ENCODE measurements around the gene FAM177A1.

Gene FAM177A1

GRCh38 chr14:35046048-35046750, at the start of gene FAM177A1:
Gene FAM177A1, plus strand, starts transcription at chr14:35046272. Its CDS starts 192 bp downstream, at chr14:35046464.
- H3K9me3 ChIP-seq (ENCODE audit: insufficient read depth, low read length, severe bottlenecking): no peaks in the 10 kb centered on the region
- H3K4me3 ChIP-seq (ENCODE audit: low read depth in 1 of 2, low read length in 2 of 2): peak within 1 kb of the TSS; percentile 79 to 81
- peak within 1 kb of the TSS; percentile 78 for H2AFZ ChIP-seq (ENCODE audit: low read depth, low read length)
- TF ChIP-seq EZH2 (IDR thresholded peaks at IDR 0.05; ENCODE audit: borderline replicate concordance, low read depth, low read length, severe bottlenecking): no peak
- TF ChIP-seq, protein P1, sequence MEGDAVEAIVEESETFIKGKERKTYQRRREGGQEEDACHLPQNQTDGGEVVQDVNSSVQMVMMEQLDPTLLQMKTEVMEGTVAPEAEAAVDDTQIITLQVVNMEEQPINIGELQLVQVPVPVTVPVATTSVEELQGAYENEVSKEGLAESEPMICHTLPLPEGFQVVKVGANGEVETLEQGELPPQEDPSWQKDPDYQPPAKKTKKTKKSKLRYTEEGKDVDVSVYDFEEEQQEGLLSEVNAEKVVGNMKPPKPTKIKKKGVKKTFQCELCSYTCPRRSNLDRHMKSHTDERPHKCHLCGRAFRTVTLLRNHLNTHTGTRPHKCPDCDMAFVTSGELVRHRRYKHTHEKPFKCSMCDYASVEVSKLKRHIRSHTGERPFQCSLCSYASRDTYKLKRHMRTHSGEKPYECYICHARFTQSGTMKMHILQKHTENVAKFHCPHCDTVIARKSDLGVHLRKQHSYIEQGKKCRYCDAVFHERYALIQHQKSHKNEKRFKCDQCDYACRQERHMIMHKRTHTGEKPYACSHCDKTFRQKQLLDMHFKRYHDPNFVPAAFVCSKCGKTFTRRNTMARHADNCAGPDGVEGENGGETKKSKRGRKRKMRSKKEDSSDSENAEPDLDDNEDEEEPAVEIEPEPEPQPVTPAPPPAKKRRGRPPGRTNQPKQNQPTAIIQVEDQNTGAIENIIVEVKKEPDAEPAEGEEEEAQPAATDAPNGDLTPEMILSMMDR (IDR thresholded peaks at IDR 0.05; ENCODE audit: borderline replicate concordance, extremely low read depth, low read length, poor library complexity, severe bottlenecking): no peak
- H4K20me1 ChIP-seq (ENCODE audit: insufficient read depth, low read length): no peaks in the 10 kb centered on the region
- peak within 1 kb of the TSS; percentile 95 for H3K4me2 ChIP-seq (ENCODE audit: insufficient read depth, low read length)
- H3K27me3 ChIP-seq (ENCODE audit: insufficient read depth, low read length, poor library complexity): no peaks in the 10 kb centered on the region
- ATAC-seq (ENCODE audit: insufficient read depth, low read depth): peak; percentile 90
- peak within 1 kb of the TSS; percentile 78 for H3K9ac ChIP-seq (ENCODE audit: low read depth, low read length)
- no peaks in the 10 kb centered on the region; the same call in 1 of the 2 replicates for H3K36me3 ChIP-seq (ENCODE audit: insufficient read depth, low read length)
- H3K4me1 ChIP-seq (ENCODE audit: insufficient read depth, low read length): peaks cover 26% of the 10 kb centered on the region
- peak; percentile 95 for DNase-seq
- peak within 1 kb of the TSS; percentile 65 for H3K27ac ChIP-seq (ENCODE audit: low read length)
- peaks cover 5% of the 10 kb centered on the region for H3K79me2 ChIP-seq (ENCODE audit: insufficient read depth, low read length)

- H2AFZ ChIP-seq (ENCODE audit: low read depth, low read length): no peak overlapping the region
- no peak overlapping the region for H3K4me2 ChIP-seq (ENCODE audit: insufficient read depth, low read length)
- peaks cover 25% of the 10 kb centered on the region for H3K36me3 ChIP-seq (ENCODE audit: insufficient read depth, low read length)
- no peak overlapping the region for H3K9ac ChIP-seq (ENCODE audit: low read depth, low read length)
- no peak overlapping the region for H3K27ac ChIP-seq (ENCODE audit: low read length)
- H3K27me3 ChIP-seq (ENCODE audit: insufficient read depth, low read length, poor library complexity): no peaks in the 10 kb centered on the region
- H3K79me2 ChIP-seq (ENCODE audit: insufficient read depth, low read length): peaks cover 46% of the 10 kb centered on the region
- peaks cover 9% of the 10 kb centered on the region; the same call in 1 of the 2 replicates for H3K4me1 ChIP-seq (ENCODE audit: insufficient read depth, low read length)
- no peak overlapping the region for H3K4me3 ChIP-seq (ENCODE audit: low read depth in 1 of 2, low read length in 2 of 2)
- ATAC-seq (ENCODE audit: insufficient read depth, low read depth) (no peak), DNase-seq (no peak)
- TF ChIP-seq, protein P1 (IDR thresholded peaks at IDR 0.05; ENCODE audit: borderline replicate concordance, extremely low read depth, low read length, poor library complexity, severe bottlenecking): no peak
- TF ChIP-seq EZH2 (IDR thresholded peaks at IDR 0.05; ENCODE audit: borderline replicate concordance, low read depth, low read length, severe bottlenecking): no peak
- no peaks in the 10 kb centered on the region for H3K9me3 ChIP-seq (ENCODE audit: insufficient read depth, low read length, severe bottlenecking)
- H4K20me1 ChIP-seq (ENCODE audit: insufficient read depth, low read length): no peaks in the 10 kb centered on the region
These were observed 48.3 kb upstream of the FAM177A1 start for GRCh38 chr14:34997762-34998161.

- Histone ChIP-seq H3K36me3 (ENCODE audit: insufficient read depth, low read length) (peaks cover 36% of the 10 kb centered on the region), H3K27me3 (ENCODE audit: insufficient read depth, low read length, poor library complexity) (no peaks in the 10 kb centered on the region), H3K9me3 (ENCODE audit: insufficient read depth, low read length, severe bottlenecking) (no peaks in the 10 kb centered on the region), H4K20me1 (ENCODE audit: insufficient read depth, low read length) (no peaks in the 10 kb centered on the region), H3K4me2 (ENCODE audit: insufficient read depth, low read length) (no peak overlapping the region), H3K9ac (ENCODE audit: low read depth, low read length) (no peak overlapping the region), H2AFZ (ENCODE audit: low read depth, low read length) (no peak overlapping the region), H3K79me2 (ENCODE audit: insufficient read depth, low read length) (peaks cover 35% of the 10 kb centered on the region), H3K4me1 (ENCODE audit: insufficient read depth, low read length) (peaks cover 9% of the 10 kb centered on the region; the same call in 1 of the 2 replicates), H3K27ac (ENCODE audit: low read length) (no peak overlapping the region), H3K4me3 (ENCODE audit: low read depth in 1 of 2, low read length in 2 of 2) (no peak overlapping the region)
- DNase-seq (no peak), ATAC-seq (ENCODE audit: insufficient read depth, low read depth) (no peak)
- no peak for TF ChIP-seq EZH2 (IDR thresholded peaks at IDR 0.05; ENCODE audit: borderline replicate concordance, low read depth, low read length, severe bottlenecking)
- TF ChIP-seq, protein P1 (IDR thresholded peaks at IDR 0.05; ENCODE audit: borderline replicate concordance, extremely low read depth, low read length, poor library complexity, severe bottlenecking): no peak
These were observed 46.6 kb upstream of the FAM177A1 start for GRCh38 chr14:34999500-34999899.

Measured in DND-41 (cell line).